GM12864 (cell line): ENCODE results near the gene KRT38.

Source experiments
- DNase-seq: peaks from one replicate; pipeline ENCODE4 v3.0.0-alpha.2; 2011; ENCODE audit warnings: low read depth
- H3K4me3 ChIP-seq: 2 replicates; pipeline ENCODE4 v1.5.1; 2011; ENCODE audit warnings: mild to moderate bottlenecking, low read depth, low read length, control low read depth
- TF ChIP-seq, protein P1 (sequence below): IDR thresholded peaks from 2 replicates; pipeline ENCODE4 v1.5.1; 2011; ENCODE audit warnings: low read depth, mild to moderate bottlenecking, moderate library complexity, low read length, control low read depth, inconsistent platforms; ENCODE audit errors: missing control alignments

KRT38 gene

GRCh38 chr17:41393294-41393693 lies 47.5 kb downstream of the KRT38 start:
- TF ChIP-seq, protein P1, sequence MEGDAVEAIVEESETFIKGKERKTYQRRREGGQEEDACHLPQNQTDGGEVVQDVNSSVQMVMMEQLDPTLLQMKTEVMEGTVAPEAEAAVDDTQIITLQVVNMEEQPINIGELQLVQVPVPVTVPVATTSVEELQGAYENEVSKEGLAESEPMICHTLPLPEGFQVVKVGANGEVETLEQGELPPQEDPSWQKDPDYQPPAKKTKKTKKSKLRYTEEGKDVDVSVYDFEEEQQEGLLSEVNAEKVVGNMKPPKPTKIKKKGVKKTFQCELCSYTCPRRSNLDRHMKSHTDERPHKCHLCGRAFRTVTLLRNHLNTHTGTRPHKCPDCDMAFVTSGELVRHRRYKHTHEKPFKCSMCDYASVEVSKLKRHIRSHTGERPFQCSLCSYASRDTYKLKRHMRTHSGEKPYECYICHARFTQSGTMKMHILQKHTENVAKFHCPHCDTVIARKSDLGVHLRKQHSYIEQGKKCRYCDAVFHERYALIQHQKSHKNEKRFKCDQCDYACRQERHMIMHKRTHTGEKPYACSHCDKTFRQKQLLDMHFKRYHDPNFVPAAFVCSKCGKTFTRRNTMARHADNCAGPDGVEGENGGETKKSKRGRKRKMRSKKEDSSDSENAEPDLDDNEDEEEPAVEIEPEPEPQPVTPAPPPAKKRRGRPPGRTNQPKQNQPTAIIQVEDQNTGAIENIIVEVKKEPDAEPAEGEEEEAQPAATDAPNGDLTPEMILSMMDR: no peak
- no peak for DNase-seq

GRCh38 chr17:41392278-41392677 lies 48.5 kb downstream of the KRT38 start:
- TF ChIP-seq, protein P1: no peak
- DNase-seq: no peak

More at GRCh38 chr17:41393294-41393693, 47.5 kb downstream of the KRT38 start:
- H3K4me3 ChIP-seq: no peak overlapping the region

GRCh38 chr17:41391535-41391934 lies 49.2 kb downstream of the KRT38 start:
- TF ChIP-seq, protein P1: no peak
- no peak overlapping the region for H3K4me3 ChIP-seq
- DNase-seq: no peak

More at GRCh38 chr17:41392278-41392677, 48.5 kb downstream of the KRT38 start:
- no peak overlapping the region for H3K4me3 ChIP-seq

GRCh38 chr17:41390411-41390938 lies 50.3 kb downstream of the KRT38 start:
- no peak overlapping the region for H3K4me3 ChIP-seq
- TF ChIP-seq, protein P1: no peak
- no peak for DNase-seq

DNA sequence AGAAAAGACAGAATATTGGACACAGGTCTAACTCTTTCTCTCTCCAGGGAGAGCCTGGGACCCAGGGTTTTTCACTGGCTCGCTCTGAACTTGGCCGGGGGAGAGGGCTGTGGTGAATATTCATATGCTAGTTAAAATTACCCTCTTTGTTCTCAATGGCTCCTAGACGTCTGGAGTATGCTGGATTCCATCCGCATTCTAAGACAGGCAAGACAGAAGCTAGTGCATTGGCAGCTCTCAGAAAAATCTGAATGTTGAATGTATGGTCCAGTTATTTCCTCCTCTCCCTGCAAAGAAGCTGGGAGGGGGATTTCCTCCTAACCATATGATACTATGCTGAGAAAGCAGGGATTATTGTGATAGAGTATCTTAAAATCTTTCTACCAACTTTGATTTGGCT lies 53.1 kb downstream of the KRT38 start:
- TF ChIP-seq, protein P1: no peak
- no peak overlapping the region for H3K4me3 ChIP-seq
- no peak for DNase-seq

GRCh38 chr17:41386227-41386626 lies 54.6 kb downstream of the KRT38 start:
- TF ChIP-seq, protein P1: no peak

More at GRCh38 chr17:41386227-41386626, 54.6 kb downstream of the KRT38 start:
- H3K4me3 ChIP-seq: no peak overlapping the region
- DNase-seq: no peak
